Measurements from ENCODE around the gene REX1BD. TPM values are rescaled to one million over a fixed set of nuclear protein-coding genes. Genes with fewer than 3 reads are reported as not detected.

The REX1BD gene
- total and polyA plus RNA-seq, 9 donors: 5.3 to 146 (median 66.7) TPM

DNA sequence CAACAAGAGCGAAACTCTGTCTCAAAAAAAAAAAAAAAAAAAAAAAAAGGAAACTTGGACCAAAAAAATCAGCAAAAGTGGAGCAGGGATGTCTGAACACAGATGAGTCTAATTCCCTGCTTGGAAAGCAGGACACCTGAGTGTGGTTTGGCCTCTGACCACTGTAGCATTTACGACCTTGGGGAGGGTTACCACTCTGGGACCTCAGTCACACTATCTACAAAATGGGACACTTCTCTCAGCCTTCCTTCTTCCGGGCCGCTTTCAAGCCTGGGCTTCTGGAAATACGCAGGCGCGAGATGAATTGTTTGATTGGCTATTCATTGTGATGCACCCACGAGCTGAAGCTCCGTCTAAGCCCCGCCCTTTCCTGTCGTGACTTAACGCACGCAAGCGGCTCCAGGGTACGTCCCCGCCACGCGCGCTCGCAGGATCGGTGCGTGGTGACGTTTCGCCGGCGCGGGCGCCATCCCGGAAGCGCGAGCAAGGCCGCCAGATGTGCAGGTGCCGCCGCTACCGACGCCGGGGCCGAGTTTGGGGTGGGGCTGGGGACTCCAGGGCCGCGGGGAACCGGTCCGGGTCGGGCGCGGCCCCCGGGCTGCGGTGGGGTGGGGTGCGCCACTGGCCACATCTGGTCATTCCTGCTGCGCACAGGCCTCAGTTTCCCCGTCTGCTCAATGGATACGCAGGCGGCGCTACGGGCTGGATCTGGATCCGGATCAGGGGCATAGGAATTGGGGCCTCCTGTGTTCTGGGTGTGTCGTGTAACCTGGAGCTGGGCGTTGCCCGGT, 31.0 kb upstream of the REX1BD start, which contains the start of gene KXD1:
TSS of gene KXD1 (plus strand) at position 460 of the 791 bp plus-strand sequence. CDS start 4,187 bp downstream, outside the sequence.
- Histone ChIP-seq H3K4me3 (peak within 1 kb of the TSS; percentile 98), H3K27me3 (no peaks in the 10 kb centered on the region), H3K4me1 (ENCODE audit: insufficient read depth) (no peaks in the 10 kb centered on the region), H3K27ac (peak within 1 kb of the TSS; percentile 70 to 92), H3K9me3 (no peaks in the 10 kb centered on the region), H3K36me3 (no peaks in the 10 kb centered on the region)
- TF ChIP-seq EP300 (IDR thresholded peaks at IDR 0.05) (peak; percentile 69), POLR2A (IDR thresholded peaks at IDR 0.05) (peak; percentile 87)
- TF ChIP-seq, protein P1, sequence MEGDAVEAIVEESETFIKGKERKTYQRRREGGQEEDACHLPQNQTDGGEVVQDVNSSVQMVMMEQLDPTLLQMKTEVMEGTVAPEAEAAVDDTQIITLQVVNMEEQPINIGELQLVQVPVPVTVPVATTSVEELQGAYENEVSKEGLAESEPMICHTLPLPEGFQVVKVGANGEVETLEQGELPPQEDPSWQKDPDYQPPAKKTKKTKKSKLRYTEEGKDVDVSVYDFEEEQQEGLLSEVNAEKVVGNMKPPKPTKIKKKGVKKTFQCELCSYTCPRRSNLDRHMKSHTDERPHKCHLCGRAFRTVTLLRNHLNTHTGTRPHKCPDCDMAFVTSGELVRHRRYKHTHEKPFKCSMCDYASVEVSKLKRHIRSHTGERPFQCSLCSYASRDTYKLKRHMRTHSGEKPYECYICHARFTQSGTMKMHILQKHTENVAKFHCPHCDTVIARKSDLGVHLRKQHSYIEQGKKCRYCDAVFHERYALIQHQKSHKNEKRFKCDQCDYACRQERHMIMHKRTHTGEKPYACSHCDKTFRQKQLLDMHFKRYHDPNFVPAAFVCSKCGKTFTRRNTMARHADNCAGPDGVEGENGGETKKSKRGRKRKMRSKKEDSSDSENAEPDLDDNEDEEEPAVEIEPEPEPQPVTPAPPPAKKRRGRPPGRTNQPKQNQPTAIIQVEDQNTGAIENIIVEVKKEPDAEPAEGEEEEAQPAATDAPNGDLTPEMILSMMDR (IDR thresholded peaks at IDR 0.05): no peak
- intact Hi-C loops (cut with DNase I): no loop called here
- peak; percentile 94 to 97 (median 96) for DNase-seq
- 1% methylated on average over 44 to 58 of the region's 58 CpGs for WGBS, 3 donors

DNA sequence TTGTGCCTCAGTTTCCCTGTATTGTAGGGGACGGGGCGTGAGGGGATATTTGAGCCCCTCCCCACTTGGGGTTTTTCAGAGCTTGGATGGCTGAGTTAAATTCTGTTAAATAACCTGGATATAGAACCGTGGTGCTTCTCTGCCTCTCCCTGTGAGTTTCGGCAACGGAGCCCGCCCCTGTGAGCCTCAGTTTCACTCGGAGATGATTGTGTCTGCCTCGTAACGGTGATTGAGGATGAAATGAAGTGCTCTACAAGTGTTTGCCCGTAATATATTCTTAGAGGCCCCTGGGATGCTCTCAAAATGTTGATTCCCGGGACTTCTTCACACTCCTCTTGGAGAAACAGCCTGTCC, 30.4 kb upstream of the REX1BD start:
- Histone ChIP-seq H3K9me3 (no peaks in the 10 kb centered on the region), H3K4me1 (ENCODE audit: insufficient read depth) (no peaks in the 10 kb centered on the region), H3K27me3 (no peaks in the 10 kb centered on the region), H3K27ac (peak overlapping the region; percentile 70 to 92), H3K4me3 (peak overlapping the region; percentile 98), H3K36me3 (no peaks in the 10 kb centered on the region)
- TF ChIP-seq, protein P1 (IDR thresholded peaks at IDR 0.05): peak in 1 of 3 donors; percentile 8
- no peak for TF ChIP-seq POLR2A (IDR thresholded peaks at IDR 0.05)
- WGBS, 3 donors: 1 to 2% (median 2%) methylated on average over 11 of the region's 11 CpGs
- intact Hi-C loops (cut with DNase I): no loop called here
- DNase-seq: no peak

DNA sequence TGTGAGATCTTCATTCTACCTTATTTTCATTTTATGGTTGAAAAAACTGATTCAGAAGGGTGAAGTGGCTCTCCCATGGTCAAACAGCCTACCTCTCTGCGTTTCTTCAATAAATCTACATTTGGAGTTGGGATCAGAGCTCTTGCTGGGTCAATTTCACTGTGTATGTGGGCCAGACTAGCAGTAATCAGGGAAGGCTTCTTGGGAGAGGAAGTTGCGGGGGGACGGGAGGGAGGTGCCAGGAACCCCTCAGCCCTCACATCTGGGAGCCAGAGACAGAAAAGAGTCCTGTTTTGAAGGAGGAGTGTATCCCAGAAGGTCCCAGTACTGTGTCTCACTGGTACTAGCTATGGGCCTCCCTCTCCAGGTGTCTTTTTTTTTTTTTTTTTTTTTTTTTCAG, 30.0 kb upstream of the REX1BD start:
- Histone ChIP-seq H3K4me1 (ENCODE audit: insufficient read depth) (no peaks in the 10 kb centered on the region), H3K27ac (peak overlapping the region; percentile 70 to 92), H3K4me3 (peak overlapping the region; percentile 98), H3K27me3 (no peaks in the 10 kb centered on the region), H3K36me3 (no peaks in the 10 kb centered on the region), H3K9me3 (no peaks in the 10 kb centered on the region)
- intact Hi-C loops (cut with DNase I): no loop called here
- DNase-seq: no peak
- 37 to 52% (median 48%) methylated on average over 3 of the region's 3 CpGs for WGBS, 3 donors
- TF ChIP-seq EP300 (IDR thresholded peaks at IDR 0.05): no peak
- TF ChIP-seq POLR2A (IDR thresholded peaks at IDR 0.05): no peak
- TF ChIP-seq, protein P1 (IDR thresholded peaks at IDR 0.05): no peak

DNA sequence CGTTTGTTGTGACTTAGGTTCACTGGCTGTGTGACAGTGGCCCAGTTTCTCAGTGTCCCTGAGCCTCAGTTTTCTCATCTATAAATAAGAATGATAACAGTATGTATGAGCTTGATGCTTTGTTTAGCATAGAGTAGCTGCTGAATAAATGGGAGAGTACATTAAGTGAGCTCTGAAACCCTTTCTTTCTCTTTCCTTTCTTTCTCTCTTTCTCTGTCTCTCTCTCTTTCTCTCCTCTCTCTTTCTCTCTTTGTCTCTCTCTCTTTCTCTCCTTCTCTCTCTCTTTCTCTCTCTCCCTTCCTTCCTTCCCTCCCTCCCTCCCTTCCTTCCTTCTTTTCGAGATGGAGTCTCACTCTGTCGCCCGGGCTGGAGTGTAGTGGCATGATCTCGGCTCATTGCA, 28.9 kb upstream of the REX1BD start:
- no peaks in the 10 kb centered on the region for H3K36me3 ChIP-seq

More for the DNA sequence above, 28.9 kb upstream of the REX1BD start:
- DNase-seq: no peak
- Histone ChIP-seq H3K4me1 (ENCODE audit: insufficient read depth) (no peaks in the 10 kb centered on the region), H3K4me3 (no peak overlapping the region), H3K27me3 (no peaks in the 10 kb centered on the region), H3K9me3 (no peaks in the 10 kb centered on the region), H3K27ac (no peak overlapping the region)
- WGBS, 3 donors: 55 to 64% (median 57%) methylated on average over 5 of the region's 5 CpGs
- intact Hi-C loops (cut with DNase I): no loop called here
- TF ChIP-seq EP300 (IDR thresholded peaks at IDR 0.05) (no peak), POLR2A (IDR thresholded peaks at IDR 0.05) (no peak)
- TF ChIP-seq, protein P1 (IDR thresholded peaks at IDR 0.05): no peak

Measured in ovary (tissue), 9 donors.